ENCODE results near the gene DUSP10.

The DUSP10 gene

GRCh38 chr1:221678014-221678413 is 63.9 kb downstream of the DUSP10 start:
- TF ChIP-seq POLR2AphosphoS5 (IDR thresholded peaks at IDR 0.05; ENCODE audit: low read depth, low read length) (no peak), FOXP2 (optimal IDR thresholded peaks at IDR 0.05; ENCODE audit: borderline replicate concordance, extremely low read depth, extremely low read length, insufficient read depth) (no peak), REST (IDR thresholded peaks at IDR 0.05; ENCODE audit: insufficient read depth in 1 of 2, low read depth in 2 of 2, low read length in 2 of 2) (no peak), TAF1 (IDR thresholded peaks at IDR 0.05; ENCODE audit: borderline replicate concordance, insufficient read depth, low read length) (no peak), SIN3A (IDR thresholded peaks at IDR 0.05; ENCODE audit: borderline replicate concordance, insufficient read depth, low read length) (no peak)

- no peak for TF ChIP-seq POLR2AphosphoS5 (IDR thresholded peaks at IDR 0.05; ENCODE audit: low read depth, low read length)
- TF ChIP-seq TAF1 (IDR thresholded peaks at IDR 0.05; ENCODE audit: borderline replicate concordance, insufficient read depth, low read length): no peak
- no peak for TF ChIP-seq FOXP2 (optimal IDR thresholded peaks at IDR 0.05; ENCODE audit: borderline replicate concordance, extremely low read depth, extremely low read length, insufficient read depth)
- TF ChIP-seq SIN3A (IDR thresholded peaks at IDR 0.05; ENCODE audit: borderline replicate concordance, insufficient read depth, low read length): no peak
- no peak for TF ChIP-seq REST (IDR thresholded peaks at IDR 0.05; ENCODE audit: insufficient read depth in 1 of 2, low read depth in 2 of 2, low read length in 2 of 2)
Measured at GRCh38 chr1:221675880-221676800, 65.7 kb downstream of the DUSP10 start.

GRCh38 chr1:221672965-221673364 is 68.9 kb downstream of the DUSP10 start:
- TF ChIP-seq FOXP2 (optimal IDR thresholded peaks at IDR 0.05; ENCODE audit: borderline replicate concordance, extremely low read depth, extremely low read length, insufficient read depth) (no peak), REST (IDR thresholded peaks at IDR 0.05; ENCODE audit: insufficient read depth in 1 of 2, low read depth in 2 of 2, low read length in 2 of 2) (no peak), POLR2AphosphoS5 (IDR thresholded peaks at IDR 0.05; ENCODE audit: low read depth, low read length) (no peak), TAF1 (IDR thresholded peaks at IDR 0.05; ENCODE audit: borderline replicate concordance, insufficient read depth, low read length) (no peak), SIN3A (IDR thresholded peaks at IDR 0.05; ENCODE audit: borderline replicate concordance, insufficient read depth, low read length) (no peak)

- peak; percentile 79; the same call in 1 of the 2 replicates for TF ChIP-seq SIN3A (IDR thresholded peaks at IDR 0.05; ENCODE audit: borderline replicate concordance, insufficient read depth, low read length)
- TF ChIP-seq TAF1 (IDR thresholded peaks at IDR 0.05; ENCODE audit: borderline replicate concordance, insufficient read depth, low read length): peak; percentile 56; the same call in 1 of the 2 replicates
- no peak for TF ChIP-seq REST (IDR thresholded peaks at IDR 0.05; ENCODE audit: insufficient read depth in 1 of 2, low read depth in 2 of 2, low read length in 2 of 2)
- no peak for TF ChIP-seq FOXP2 (optimal IDR thresholded peaks at IDR 0.05; ENCODE audit: borderline replicate concordance, extremely low read depth, extremely low read length, insufficient read depth)
- no peak for TF ChIP-seq POLR2AphosphoS5 (IDR thresholded peaks at IDR 0.05; ENCODE audit: low read depth, low read length)
Measured at GRCh38 chr1:221672239-221672645, 69.6 kb downstream of the DUSP10 start.
